ENCODE measurements around the gene IGFL1.
"Not testable (repeated sequence)": the region's sequence is repeated elsewhere in the genome, so short reads cannot be mapped to it uniquely, and the experiment has no call there.

Gene IGFL1

GRCh38 chr19:46273931-46274330 is 44.4 kb downstream of the IGFL1 start:
- DNase-seq, result not testable (repeated sequence)

GRCh38 chr19:46279177-46279576 is 49.6 kb downstream of the IGFL1 start:
- no peak for DNase-seq
